Neural cell (in vitro differentiated cells): ENCODE data around the gene GNA12.

Experiments used
- EP300 ChIP-seq: fragments of 450-650 bp; conservative IDR thresholded peaks from 2 replicates; pipeline ENCODE4 v1.6.1; 2014; ENCODE audit warnings: antibody characterized with exemption, mild to moderate bottlenecking, moderate library complexity; ENCODE audit not compliant: poor library complexity, severe bottlenecking
- MXI1 ChIP-seq: fragments of 450-650 bp; conservative IDR thresholded peaks from 2 replicates; pipeline ENCODE4 v1.6.1; 2014; ENCODE audit warnings: antibody characterized with exemption, mild to moderate bottlenecking; ENCODE audit not compliant: poor library complexity, severe bottlenecking
- POLR2AphosphoS5 ChIP-seq: IDR thresholded peaks from 2 replicates; pipeline ENCODE4 v1.6.1; 2012
- RAD21 ChIP-seq: fragments of 450-650 bp; conservative IDR thresholded peaks from 2 replicates; pipeline ENCODE4 v1.6.1; 2014; ENCODE audit warnings: antibody characterized with exemption, mild to moderate bottlenecking, moderate library complexity
- SMC3 ChIP-seq: fragments of 450-650 bp; conservative IDR thresholded peaks from 2 replicates; pipeline ENCODE4 v1.6.1; 2014; ENCODE audit warnings: antibody characterized with exemption, mild to moderate bottlenecking, moderate library complexity; ENCODE audit not compliant: poor library complexity
- TAF1 ChIP-seq: IDR thresholded peaks from 2 replicates; pipeline ENCODE4 v1.6.1; 2012; ENCODE audit warnings: low read depth
- TF ChIP-seq, protein P1 (sequence below): fragments of 450-650 bp; IDR thresholded peaks from 2 replicates; pipeline ENCODE4 v1.5.1; 2014; ENCODE audit warnings: antibody characterized with exemption, mild to moderate bottlenecking, moderate library complexity; ENCODE audit not compliant: poor library complexity, severe bottlenecking
- TF ChIP-seq, protein P2 (sequence below): IDR thresholded peaks from 2 replicates; pipeline ENCODE4 v1.6.1; 2012; ENCODE audit warnings: borderline replicate concordance

DNA sequence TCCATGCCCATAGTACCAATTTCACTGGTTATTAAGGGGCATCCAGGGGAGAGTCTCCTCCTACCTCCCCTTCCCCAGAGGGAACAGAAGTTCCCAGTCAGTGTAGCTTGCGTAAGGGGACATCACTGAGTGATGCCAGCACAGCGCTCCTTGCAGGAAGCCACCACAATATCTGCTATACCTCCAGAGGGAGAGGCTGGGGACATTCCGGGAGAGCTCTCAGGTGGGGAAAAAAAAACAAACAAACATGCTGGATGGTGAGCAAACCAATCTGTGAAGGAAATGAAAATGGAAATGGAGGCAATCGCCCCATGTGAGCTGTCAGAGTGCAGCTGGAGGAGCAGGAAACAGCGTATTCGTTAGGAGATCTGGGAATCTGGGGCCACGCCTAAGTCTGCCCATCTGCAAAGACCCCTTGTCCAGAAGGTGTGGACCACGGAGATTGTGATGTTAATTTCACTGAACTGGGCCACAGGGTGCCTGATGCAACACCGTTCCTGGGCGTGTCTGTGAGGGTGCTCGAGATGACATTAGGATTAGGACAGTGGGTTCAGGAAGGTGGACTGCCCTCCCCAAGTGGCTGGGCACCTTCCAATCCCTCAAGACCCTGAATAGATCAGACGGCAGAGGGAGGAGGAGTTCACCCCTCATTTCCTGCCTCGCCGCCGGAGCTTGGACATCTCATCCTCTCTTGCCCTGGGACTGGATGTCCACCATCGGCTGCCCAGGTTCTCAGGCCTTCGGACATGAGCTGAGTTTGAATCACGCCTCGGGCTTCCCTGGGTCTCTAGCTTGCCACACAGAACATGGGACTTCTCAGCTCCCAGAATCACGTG lies 30.5 kb downstream of the GNA12 start:
- no peak for TF ChIP-seq POLR2AphosphoS5
- TF ChIP-seq, protein P1, sequence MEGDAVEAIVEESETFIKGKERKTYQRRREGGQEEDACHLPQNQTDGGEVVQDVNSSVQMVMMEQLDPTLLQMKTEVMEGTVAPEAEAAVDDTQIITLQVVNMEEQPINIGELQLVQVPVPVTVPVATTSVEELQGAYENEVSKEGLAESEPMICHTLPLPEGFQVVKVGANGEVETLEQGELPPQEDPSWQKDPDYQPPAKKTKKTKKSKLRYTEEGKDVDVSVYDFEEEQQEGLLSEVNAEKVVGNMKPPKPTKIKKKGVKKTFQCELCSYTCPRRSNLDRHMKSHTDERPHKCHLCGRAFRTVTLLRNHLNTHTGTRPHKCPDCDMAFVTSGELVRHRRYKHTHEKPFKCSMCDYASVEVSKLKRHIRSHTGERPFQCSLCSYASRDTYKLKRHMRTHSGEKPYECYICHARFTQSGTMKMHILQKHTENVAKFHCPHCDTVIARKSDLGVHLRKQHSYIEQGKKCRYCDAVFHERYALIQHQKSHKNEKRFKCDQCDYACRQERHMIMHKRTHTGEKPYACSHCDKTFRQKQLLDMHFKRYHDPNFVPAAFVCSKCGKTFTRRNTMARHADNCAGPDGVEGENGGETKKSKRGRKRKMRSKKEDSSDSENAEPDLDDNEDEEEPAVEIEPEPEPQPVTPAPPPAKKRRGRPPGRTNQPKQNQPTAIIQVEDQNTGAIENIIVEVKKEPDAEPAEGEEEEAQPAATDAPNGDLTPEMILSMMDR: no peak
- no peak for TF ChIP-seq SMC3
- no peak for TF ChIP-seq RAD21
- TF ChIP-seq MXI1: no peak
- TF ChIP-seq EP300: no peak
- TF ChIP-seq, protein P2, sequence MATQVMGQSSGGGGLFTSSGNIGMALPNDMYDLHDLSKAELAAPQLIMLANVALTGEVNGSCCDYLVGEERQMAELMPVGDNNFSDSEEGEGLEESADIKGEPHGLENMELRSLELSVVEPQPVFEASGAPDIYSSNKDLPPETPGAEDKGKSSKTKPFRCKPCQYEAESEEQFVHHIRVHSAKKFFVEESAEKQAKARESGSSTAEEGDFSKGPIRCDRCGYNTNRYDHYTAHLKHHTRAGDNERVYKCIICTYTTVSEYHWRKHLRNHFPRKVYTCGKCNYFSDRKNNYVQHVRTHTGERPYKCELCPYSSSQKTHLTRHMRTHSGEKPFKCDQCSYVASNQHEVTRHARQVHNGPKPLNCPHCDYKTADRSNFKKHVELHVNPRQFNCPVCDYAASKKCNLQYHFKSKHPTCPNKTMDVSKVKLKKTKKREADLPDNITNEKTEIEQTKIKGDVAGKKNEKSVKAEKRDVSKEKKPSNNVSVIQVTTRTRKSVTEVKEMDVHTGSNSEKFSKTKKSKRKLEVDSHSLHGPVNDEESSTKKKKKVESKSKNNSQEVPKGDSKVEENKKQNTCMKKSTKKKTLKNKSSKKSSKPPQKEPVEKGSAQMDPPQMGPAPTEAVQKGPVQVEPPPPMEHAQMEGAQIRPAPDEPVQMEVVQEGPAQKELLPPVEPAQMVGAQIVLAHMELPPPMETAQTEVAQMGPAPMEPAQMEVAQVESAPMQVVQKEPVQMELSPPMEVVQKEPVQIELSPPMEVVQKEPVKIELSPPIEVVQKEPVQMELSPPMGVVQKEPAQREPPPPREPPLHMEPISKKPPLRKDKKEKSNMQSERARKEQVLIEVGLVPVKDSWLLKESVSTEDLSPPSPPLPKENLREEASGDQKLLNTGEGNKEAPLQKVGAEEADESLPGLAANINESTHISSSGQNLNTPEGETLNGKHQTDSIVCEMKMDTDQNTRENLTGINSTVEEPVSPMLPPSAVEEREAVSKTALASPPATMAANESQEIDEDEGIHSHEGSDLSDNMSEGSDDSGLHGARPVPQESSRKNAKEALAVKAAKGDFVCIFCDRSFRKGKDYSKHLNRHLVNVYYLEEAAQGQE: no peak
- no peak for TF ChIP-seq TAF1
